Measurements from ENCODE around the gene PAQR9.

DNA sequence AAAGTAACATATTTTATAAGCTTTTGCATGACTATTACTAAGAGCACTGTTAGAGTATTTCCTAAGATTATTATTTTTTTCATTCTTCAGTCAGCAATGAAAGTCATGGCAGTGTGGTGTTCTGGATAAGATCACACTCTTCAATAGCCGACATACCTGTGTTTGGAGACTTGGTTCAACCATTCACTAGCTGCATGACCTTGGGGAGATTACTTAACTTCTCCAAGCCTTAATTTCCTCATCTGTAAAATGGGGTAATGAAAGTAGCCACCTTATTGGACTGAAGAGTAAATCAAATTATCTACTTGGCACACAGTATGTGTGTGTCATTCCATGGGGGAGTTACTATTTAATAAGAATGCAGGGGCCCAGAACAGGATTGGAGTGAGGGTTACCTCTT is 50.0 kb downstream of the PAQR9 start:
- TF ChIP-seq POLR2AphosphoS5 (IDR thresholded peaks at IDR 0.05; ENCODE audit: borderline replicate concordance, low read depth, low read length) (no peak), EZH2 (IDR thresholded peaks at IDR 0.05) (no peak), FOXP2 (optimal IDR thresholded peaks at IDR 0.05; ENCODE audit: control extremely low read depth, extremely low read length, insufficient read depth) (no peak)
